Natural killer cell (primary cell): ENCODE data around the gene ATP5F1E. TPM values are rescaled to one million over a fixed set of nuclear protein-coding genes. Genes with fewer than 3 reads are reported as not detected.

Source experiments
- ATAC-seq, 3 donors: fragments of 150-1000 bp in 2 of 3; fragments of 200-7000 bp in 1 of 3; cut with Tn5 transposase; 1 replicate in 1 of 3; 2 replicates in 2 of 3; pipeline ENCODE4 v1.10.0; 2021; ENCODE audit warnings: mild to moderate bottlenecking in 2 of 3, moderate library complexity in 2 of 3
- DNase-seq, 2 donors: peaks; one replicate each; pipeline versions ENCODE4 v3.0.0 to v3.0.0-alpha.2; 2013 to 2021; ENCODE audit warnings: mixed read lengths in 1 of 2
- H3K27ac ChIP-seq: one replicate; pipeline ENCODE4 v1.5.1; 2013; ENCODE audit warnings: mild to moderate bottlenecking, low read length
- H3K27me3 ChIP-seq: one replicate; pipeline ENCODE4 v1.6.1; 2013; ENCODE audit warnings: low read length; ENCODE audit not compliant: control insufficient read depth, insufficient read depth
- H3K36me3 ChIP-seq: one replicate; pipeline ENCODE4 v1.6.1; 2013; ENCODE audit warnings: low read length; ENCODE audit not compliant: control insufficient read depth, insufficient read depth
- H3K4me1 ChIP-seq: one replicate; pipeline ENCODE4 v1.6.1; 2013; ENCODE audit warnings: low read length; ENCODE audit not compliant: control insufficient read depth, insufficient read depth
- H3K4me3 ChIP-seq: one replicate; pipeline ENCODE4 v1.5.1; 2013; ENCODE audit warnings: low read length
- H3K9me3 ChIP-seq: one replicate; pipeline ENCODE4 v1.6.1; 2013; ENCODE audit warnings: low read length; ENCODE audit not compliant: control insufficient read depth, insufficient read depth
- H3K27ac Mint-ChIP-seq, 2 donors: one replicate each; pipeline ENCODE4 v1.8.0; 2022; ENCODE audit warnings: mild to moderate bottlenecking in 2 of 2, mixed read lengths in 2 of 2, moderate library complexity in 1 of 2
- H3K27me3 Mint-ChIP-seq, 2 donors: one replicate each; pipeline ENCODE4 v1.8.0; 2022; ENCODE audit warnings: low read depth in 2 of 2, mixed read lengths in 2 of 2
- H3K36me3 Mint-ChIP-seq: one replicate; pipeline ENCODE4 v1.8.0; 2022; ENCODE audit warnings: mixed read lengths
- H3K4me1 Mint-ChIP-seq, 2 donors: one replicate each; pipeline ENCODE4 v1.8.0; 2022; ENCODE audit warnings: mixed read lengths in 2 of 2
- H3K4me3 Mint-ChIP-seq: one replicate; pipeline ENCODE4 v1.8.0; 2022; ENCODE audit warnings: mild to moderate bottlenecking, moderate library complexity, mixed read lengths
- H3K9me3 Mint-ChIP-seq, 2 donors: one replicate each; pipeline ENCODE4 v1.8.0; 2022; ENCODE audit warnings: mixed read lengths in 2 of 2
- WGBS: methylation state at CpG from one replicate; pipeline ENCODE4 v1.1.7; 2013; ENCODE audit warnings: missing lambda C conversion rate; ENCODE audit not compliant: insufficient coverage; 5-methylcytosine and 5-hydroxymethylcytosine counted together
- intact Hi-C: fragments of 100-400 bp; cut with micrococcal nuclease; formaldehyde crosslinking; loops from one replicate; pipeline ENCODE4 v1.14.2; 2022
- total RNA-seq, 4 donors: library from RNA; stranded (reverse); fragments of 120-200 nt in 1 of 4; gene quantifications; one replicate each; pipeline versions ENCODE4 v1.2.3 to v1.2.4, GENCODE V29; 2013 to 2022
- TF ChIP-seq, protein P1 (sequence below): fragments of 200-600 bp; IDR thresholded peaks from one replicate; pipeline ENCODE4 v1.8.0; 2022; ENCODE audit warnings: antibody characterized with exemption

ATP5F1E gene
- total RNA-seq, 3 donors from 2014 or later (not counting 1 experiment from before 2014, with no cell fraction given) = 45.9 to 58.0 (median 50.8) TPM

DNA sequence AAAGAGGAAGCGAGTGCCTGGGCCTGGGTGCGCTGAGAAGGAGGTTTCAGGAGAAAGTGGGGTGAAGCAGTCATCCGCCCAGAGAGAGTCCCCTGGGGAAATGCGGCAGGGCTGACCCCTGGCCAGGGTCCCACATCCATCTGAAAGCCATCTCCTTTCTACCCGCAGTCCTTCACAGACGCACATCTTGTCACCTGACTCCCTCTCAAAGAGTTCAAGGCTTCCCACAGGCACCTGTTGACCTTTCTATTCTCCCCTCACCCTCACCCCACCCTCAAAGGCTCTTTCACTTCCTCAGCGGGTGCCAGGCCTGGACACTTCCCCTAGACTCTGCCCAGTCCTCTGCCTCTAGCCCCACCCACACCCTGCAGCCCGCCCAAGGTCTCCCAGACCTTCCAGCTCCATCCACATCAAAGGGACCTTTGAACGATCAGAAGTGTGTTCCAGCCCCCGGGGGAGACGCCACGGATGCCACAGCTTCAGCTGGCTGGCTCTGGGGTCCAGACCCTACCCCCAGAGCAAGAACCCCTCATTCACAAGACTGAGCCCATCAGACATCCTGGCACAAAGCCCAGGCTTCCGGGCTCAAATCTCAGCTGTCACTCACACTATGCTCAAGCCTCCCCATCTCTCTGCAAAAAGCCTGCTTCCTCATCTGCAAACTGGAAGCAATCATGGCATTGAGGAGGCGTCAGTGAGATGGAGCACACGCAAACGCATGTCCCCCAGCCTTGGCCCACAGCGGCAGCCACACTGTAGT lies 27.2 kb downstream of the ATP5F1E start:
- WGBS = 20% methylated on average over 17 of the region's 17 CpGs
- TF ChIP-seq, protein P1, sequence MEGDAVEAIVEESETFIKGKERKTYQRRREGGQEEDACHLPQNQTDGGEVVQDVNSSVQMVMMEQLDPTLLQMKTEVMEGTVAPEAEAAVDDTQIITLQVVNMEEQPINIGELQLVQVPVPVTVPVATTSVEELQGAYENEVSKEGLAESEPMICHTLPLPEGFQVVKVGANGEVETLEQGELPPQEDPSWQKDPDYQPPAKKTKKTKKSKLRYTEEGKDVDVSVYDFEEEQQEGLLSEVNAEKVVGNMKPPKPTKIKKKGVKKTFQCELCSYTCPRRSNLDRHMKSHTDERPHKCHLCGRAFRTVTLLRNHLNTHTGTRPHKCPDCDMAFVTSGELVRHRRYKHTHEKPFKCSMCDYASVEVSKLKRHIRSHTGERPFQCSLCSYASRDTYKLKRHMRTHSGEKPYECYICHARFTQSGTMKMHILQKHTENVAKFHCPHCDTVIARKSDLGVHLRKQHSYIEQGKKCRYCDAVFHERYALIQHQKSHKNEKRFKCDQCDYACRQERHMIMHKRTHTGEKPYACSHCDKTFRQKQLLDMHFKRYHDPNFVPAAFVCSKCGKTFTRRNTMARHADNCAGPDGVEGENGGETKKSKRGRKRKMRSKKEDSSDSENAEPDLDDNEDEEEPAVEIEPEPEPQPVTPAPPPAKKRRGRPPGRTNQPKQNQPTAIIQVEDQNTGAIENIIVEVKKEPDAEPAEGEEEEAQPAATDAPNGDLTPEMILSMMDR = no peak
- H3K4me3 ChIP-seq = peak overlapping the region; percentile 47
- Mint-ChIP-seq H3K9me3 (no peaks in the 10 kb centered on the region), H3K4me3 (peak overlapping the region; percentile 81), H3K27me3 (no peaks in the 10 kb centered on the region), H3K27ac (peak overlapping the region; percentile 67 to 82), H3K36me3 (no peaks in the 10 kb centered on the region), H3K4me1 (peaks cover 22 to 51% of the 10 kb centered on the region in 2 donors)
- H3K4me1 ChIP-seq = peaks cover 60% of the 10 kb centered on the region
- ATAC-seq (peak; percentile 22 to 64 (median 33)), DNase-seq (peak in 1 of 2 donors; percentile 74)
- peak overlapping the region; percentile 75 for H3K27ac ChIP-seq
- H3K36me3 ChIP-seq = peaks cover 6% of the 10 kb centered on the region
- no peaks in the 10 kb centered on the region for H3K9me3 ChIP-seq
- no peaks in the 10 kb centered on the region for H3K27me3 ChIP-seq
- intact Hi-C loops = no loop called here

DNA sequence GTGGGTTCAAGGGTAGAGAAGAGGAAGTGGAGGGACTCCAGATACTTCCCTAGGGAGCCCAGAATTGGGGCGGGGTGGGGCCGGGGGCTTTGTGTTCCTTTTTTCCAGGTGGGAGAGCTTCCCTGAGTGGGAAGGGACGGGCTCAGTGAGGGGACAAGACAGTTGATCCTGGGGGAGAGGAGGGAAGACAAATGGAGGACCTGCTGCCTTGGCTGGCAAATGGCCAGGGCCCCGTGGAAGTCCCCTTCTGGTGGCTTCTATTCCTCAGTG lies 27.7 kb downstream of the ATP5F1E start:
- peak overlapping the region; percentile 75 for H3K27ac ChIP-seq
- no peak for ATAC-seq
- intact Hi-C loops = no loop called here

DNA sequence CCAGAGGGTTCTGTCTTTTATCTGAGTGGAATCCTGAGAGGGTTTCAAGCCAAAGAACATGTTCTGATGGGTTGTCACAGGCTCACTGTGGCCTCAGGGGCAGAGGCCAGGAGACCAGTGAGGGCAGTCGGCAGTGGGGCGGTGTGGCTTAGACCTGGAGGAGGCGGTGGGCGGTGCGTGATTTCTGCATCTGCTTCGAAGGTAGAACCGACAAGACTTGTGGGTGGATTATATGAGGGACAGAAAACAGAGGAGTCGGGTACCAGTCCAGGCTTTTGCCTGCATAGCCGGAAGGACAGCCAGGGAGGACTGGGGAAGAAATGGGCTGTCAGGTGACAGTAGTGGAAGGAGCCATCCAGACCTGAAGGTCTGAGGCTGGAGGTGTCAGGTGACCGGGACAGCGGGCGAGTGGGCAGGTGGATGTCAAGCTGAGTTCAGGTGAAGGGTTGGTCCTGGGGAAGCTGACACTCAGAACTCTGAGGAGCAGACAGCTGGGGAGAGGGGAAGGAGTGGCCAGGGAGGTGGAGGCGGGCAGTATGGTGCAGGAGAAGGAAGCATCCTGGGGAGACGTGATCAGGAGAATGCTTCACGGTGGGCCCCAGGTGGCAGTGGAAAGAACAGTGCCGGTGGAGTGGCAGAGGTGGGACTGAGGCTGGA lies 28.2 kb downstream of the ATP5F1E start:
- Histone ChIP-seq H3K27ac (peak overlapping the region; percentile 75), H3K4me3 (peak overlapping the region; percentile 47), H3K4me1 (peaks cover 60% of the 10 kb centered on the region), H3K9me3 (no peaks in the 10 kb centered on the region), H3K36me3 (peaks cover 10% of the 10 kb centered on the region), H3K27me3 (no peaks in the 10 kb centered on the region)
- H3K9me3 Mint-ChIP-seq = no peaks in the 10 kb centered on the region
- ATAC-seq (no peak), DNase-seq (no peak)
- H3K27me3 Mint-ChIP-seq = no peaks in the 10 kb centered on the region
- WGBS = 77% methylated on average over 16 of the region's 16 CpGs
- H3K27ac Mint-ChIP-seq = peak overlapping the region; percentile 22 to 82
- TF ChIP-seq, protein P1 = no peak
- no peaks in the 10 kb centered on the region for H3K36me3 Mint-ChIP-seq
- intact Hi-C loops = no loop called here
- H3K4me1 Mint-ChIP-seq = peaks cover 22 to 51% of the 10 kb centered on the region in 2 donors
- H3K4me3 Mint-ChIP-seq = peak overlapping the region; percentile 53

More for the DNA sequence above, 27.7 kb downstream of the ATP5F1E start:
- TF ChIP-seq, protein P1 = no peak
- Mint-ChIP-seq H3K27ac (peak overlapping the region; percentile 22 to 82), H3K27me3 (no peaks in the 10 kb centered on the region), H3K4me1 (peaks cover 22 to 51% of the 10 kb centered on the region in 2 donors), H3K36me3 (no peaks in the 10 kb centered on the region), H3K4me3 (no peak overlapping the region), H3K9me3 (no peaks in the 10 kb centered on the region)
- Histone ChIP-seq H3K36me3 (peaks cover 6% of the 10 kb centered on the region), H3K9me3 (no peaks in the 10 kb centered on the region), H3K4me3 (peak overlapping the region; percentile 47), H3K27me3 (no peaks in the 10 kb centered on the region), H3K4me1 (peaks cover 60% of the 10 kb centered on the region)
- peak in 1 of 2 donors; percentile 85 for DNase-seq
- WGBS = 39% methylated on average over 4 of the region's 4 CpGs
